Measurements from ENCODE around the gene USP11. TPM values are rescaled to one million over a fixed set of nuclear protein-coding genes. Genes with fewer than 3 reads are reported as not detected.

Gene USP11
- total and polyA plus RNA-seq, 8 donors, result 36.2 to 126 (median 113) TPM

DNA sequence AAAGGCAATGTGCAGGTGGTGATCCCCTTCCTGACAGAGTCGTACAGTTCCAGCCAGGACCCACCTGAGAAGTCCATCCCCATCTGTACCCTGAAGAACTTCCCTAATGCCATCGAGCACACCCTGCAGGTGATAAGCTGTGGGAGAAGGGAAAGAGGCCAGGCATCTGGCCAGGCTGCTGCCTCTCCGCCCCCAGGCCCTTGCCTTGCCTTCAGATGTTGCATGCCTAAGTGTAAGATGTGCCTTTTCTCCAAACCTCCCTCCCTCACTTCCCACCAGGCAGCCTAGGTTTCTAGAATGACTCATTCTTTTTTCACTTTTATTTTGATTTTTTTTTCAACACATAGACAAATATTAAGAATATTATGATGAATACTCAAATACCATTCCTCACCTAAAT lies 26.5 kb upstream of the USP11 start:
- Histone ChIP-seq H3K27me3 (no peaks in the 10 kb centered on the region), H3K4me1 (no peaks in the 10 kb centered on the region), H3K36me3 (peaks cover 0 to 98% of the 10 kb centered on the region in 2 donors), H3K4me3 (no peak overlapping the region), H3K27ac (no peak overlapping the region), H3K9me3 (no peaks in the 10 kb centered on the region)
- DNase-seq (no peak), ATAC-seq (no peak)
- intact Hi-C loops (cut with DNase I), result no loop called here
- TF ChIP-seq, protein P1, sequence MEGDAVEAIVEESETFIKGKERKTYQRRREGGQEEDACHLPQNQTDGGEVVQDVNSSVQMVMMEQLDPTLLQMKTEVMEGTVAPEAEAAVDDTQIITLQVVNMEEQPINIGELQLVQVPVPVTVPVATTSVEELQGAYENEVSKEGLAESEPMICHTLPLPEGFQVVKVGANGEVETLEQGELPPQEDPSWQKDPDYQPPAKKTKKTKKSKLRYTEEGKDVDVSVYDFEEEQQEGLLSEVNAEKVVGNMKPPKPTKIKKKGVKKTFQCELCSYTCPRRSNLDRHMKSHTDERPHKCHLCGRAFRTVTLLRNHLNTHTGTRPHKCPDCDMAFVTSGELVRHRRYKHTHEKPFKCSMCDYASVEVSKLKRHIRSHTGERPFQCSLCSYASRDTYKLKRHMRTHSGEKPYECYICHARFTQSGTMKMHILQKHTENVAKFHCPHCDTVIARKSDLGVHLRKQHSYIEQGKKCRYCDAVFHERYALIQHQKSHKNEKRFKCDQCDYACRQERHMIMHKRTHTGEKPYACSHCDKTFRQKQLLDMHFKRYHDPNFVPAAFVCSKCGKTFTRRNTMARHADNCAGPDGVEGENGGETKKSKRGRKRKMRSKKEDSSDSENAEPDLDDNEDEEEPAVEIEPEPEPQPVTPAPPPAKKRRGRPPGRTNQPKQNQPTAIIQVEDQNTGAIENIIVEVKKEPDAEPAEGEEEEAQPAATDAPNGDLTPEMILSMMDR (IDR thresholded peaks at IDR 0.05), result no peak

DNA sequence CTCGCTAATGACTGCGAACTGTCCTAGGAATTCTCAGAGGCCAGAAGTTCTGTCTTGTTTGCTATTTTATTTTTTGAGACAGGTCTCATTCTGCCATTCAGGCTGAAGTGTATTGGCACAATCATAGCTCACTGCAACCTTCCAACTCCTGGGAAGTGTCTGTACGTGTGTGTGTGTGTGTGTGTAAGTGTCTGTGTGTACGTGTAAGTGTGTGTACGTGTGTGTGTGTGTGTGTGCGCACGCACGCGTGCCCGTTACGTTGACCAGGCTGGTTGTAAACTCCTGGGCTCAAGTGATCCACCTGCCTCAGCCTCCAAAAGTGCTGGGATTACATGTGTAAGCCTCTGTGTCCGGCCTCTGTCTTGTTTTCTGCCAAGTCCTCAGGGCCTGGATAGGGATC lies 24.7 kb upstream of the USP11 start:
- no peak for DNase-seq
- no peak overlapping the region for H3K4me3 ChIP-seq
- H3K4me1 ChIP-seq, result no peaks in the 10 kb centered on the region
- no peak overlapping the region for H3K27ac ChIP-seq
- no peaks in the 10 kb centered on the region for H3K27me3 ChIP-seq
- no peaks in the 10 kb centered on the region for H3K9me3 ChIP-seq
- no peak for ATAC-seq
- intact Hi-C loops (cut with DNase I), result no loop called here
- TF ChIP-seq, protein P1 (IDR thresholded peaks at IDR 0.05), result no peak
- H3K36me3 ChIP-seq, result peaks cover 0 to 98% of the 10 kb centered on the region in 2 donors

GRCh38 chrX:47209508-47210238 lies 23.1 kb upstream of the USP11 start:
- Histone ChIP-seq H3K4me1 (no peaks in the 10 kb centered on the region), H3K9me3 (no peaks in the 10 kb centered on the region), H3K4me3 (no peak overlapping the region), H3K27me3 (no peaks in the 10 kb centered on the region), H3K27ac (no peak overlapping the region), H3K36me3 (peaks cover 3 to 98% of the 10 kb centered on the region in 2 donors)
- TF ChIP-seq, protein P1 (IDR thresholded peaks at IDR 0.05), result no peak
- intact Hi-C loops (cut with DNase I), result no loop called here
- DNase-seq (no peak), ATAC-seq (no peak)

DNA sequence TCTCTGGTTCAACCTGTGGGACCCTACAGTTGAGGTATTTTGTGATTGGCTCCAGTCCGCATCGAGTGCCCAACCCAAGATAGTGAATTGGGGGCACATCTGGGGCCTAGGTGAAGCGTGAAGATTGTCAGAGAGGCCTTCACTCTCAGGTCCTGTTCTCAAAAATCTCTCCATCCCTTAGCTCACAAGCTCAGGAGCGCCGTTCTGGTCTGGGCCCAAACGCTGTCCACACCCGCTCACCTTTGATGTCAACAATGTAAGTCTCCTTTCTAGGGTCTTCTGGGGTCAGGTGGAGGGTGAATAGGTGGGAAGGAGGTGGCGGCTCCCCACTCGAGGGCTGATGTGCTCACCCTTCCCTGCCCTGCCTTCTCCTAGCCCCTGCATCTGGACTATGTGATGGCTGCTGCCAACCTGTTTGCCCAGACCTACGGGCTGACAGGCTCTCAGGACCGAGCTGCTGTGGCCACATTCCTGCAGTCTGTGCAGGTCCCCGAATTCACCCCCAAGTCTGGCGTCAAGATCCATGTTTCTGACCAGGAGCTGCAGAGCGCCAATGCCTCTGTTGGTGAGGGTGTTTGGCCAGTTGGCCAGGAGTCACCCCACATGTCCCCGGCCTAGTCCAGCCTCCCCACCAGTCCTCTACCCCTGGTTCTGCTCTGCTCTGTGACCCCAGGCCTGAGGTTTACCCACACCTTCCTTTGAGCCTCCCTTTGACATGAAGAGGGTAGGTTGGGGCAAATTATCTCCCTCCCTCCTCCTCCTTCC lies 22.0 kb upstream of the USP11 start:
- intact Hi-C loops (cut with DNase I), result no loop called here
- no peak for DNase-seq
- H3K9me3 ChIP-seq, result no peaks in the 10 kb centered on the region
- ATAC-seq, result no peak
- H3K27ac ChIP-seq, result no peak overlapping the region
- H3K27me3 ChIP-seq, result no peaks in the 10 kb centered on the region
- TF ChIP-seq, protein P1 (IDR thresholded peaks at IDR 0.05), result no peak
- peaks cover 0 to under 1% of the 10 kb centered on the region in 2 donors for H3K4me1 ChIP-seq
- peaks cover 3 to 98% of the 10 kb centered on the region in 2 donors for H3K36me3 ChIP-seq
- no peak overlapping the region for H3K4me3 ChIP-seq
